Parathyroid adenoma (tissue), 2 donors: ENCODE measurements around the gene MGAT3.

Experiments used
- H2AFZ ChIP-seq: fragments of 300-600 bp; sonication (generic); one replicate; pipeline ENCODE4 v1.7.0; 2017; ENCODE audit warnings: antibody characterized with exemption, mild to moderate bottlenecking
- H3K27ac ChIP-seq: fragments of 300-600 bp; sonication (generic); one replicate; pipeline ENCODE4 v1.7.0; 2017
- H3K27me3 ChIP-seq: fragments of 300-600 bp; sonication (generic); one replicate; pipeline ENCODE4 v1.7.0; 2017; ENCODE audit warnings: low read length; ENCODE audit not compliant: control insufficient read depth, insufficient read depth
- H3K36me3 ChIP-seq: fragments of 300-600 bp; sonication (generic); one replicate; pipeline ENCODE4 v1.7.0; 2017; ENCODE audit warnings: low read length; ENCODE audit not compliant: control insufficient read depth, insufficient read depth
- H3K4me1 ChIP-seq: fragments of 300-600 bp; sonication (generic); one replicate; pipeline ENCODE4 v1.7.0; 2017; ENCODE audit warnings: control low read depth
- H3K4me2 ChIP-seq: fragments of 300-600 bp; sonication (generic); one replicate; pipeline ENCODE4 v1.7.0; 2017; ENCODE audit warnings: low read length
- H3K4me3 ChIP-seq: fragments of 300-600 bp; sonication (generic); one replicate; pipeline ENCODE4 v1.7.0; 2017; ENCODE audit warnings: low read depth, low read length
- H3K79me2 ChIP-seq: fragments of 300-600 bp; sonication (generic); one replicate; pipeline ENCODE4 v1.7.0; 2017; ENCODE audit warnings: control low read depth
- H3K9ac ChIP-seq: fragments of 300-600 bp; sonication (generic); one replicate; pipeline ENCODE4 v1.7.0; 2017; ENCODE audit warnings: mild to moderate bottlenecking
- H3K9me3 ChIP-seq: fragments of 300-600 bp; sonication (generic); one replicate; pipeline ENCODE4 v1.7.0; 2017; ENCODE audit warnings: low read length; ENCODE audit not compliant: control insufficient read depth
- CTCF ChIP-seq: fragments of 300-600 bp; sonication (generic); IDR thresholded peaks from one replicate; pipeline ENCODE4 v1.7.0; 2017; ENCODE audit warnings: antibody characterized with exemption, mild to moderate bottlenecking
- donor health status: primary hyperparathyroidism.

Gene MGAT3

GRCh38 chr22:39418696-39419095 is 38.1 kb upstream of the MGAT3 start:
- Histone ChIP-seq H3K9ac (no peak overlapping the region), H3K4me1 (no peaks in the 10 kb centered on the region), H2AFZ (no peak overlapping the region), H3K9me3 (no peaks in the 10 kb centered on the region), H3K27ac (no peak overlapping the region), H3K36me3 (no peaks in the 10 kb centered on the region), H3K27me3 (no peaks in the 10 kb centered on the region), H3K4me3 (no peak overlapping the region), H3K4me2 (no peak overlapping the region), H3K79me2 (no peaks in the 10 kb centered on the region)
- no peak for TF ChIP-seq CTCF

GRCh38 chr22:39419096-39419495 is 37.7 kb upstream of the MGAT3 start:
- Histone ChIP-seq H3K9ac (no peak overlapping the region), H3K9me3 (no peaks in the 10 kb centered on the region), H3K4me1 (no peaks in the 10 kb centered on the region), H3K27me3 (no peaks in the 10 kb centered on the region), H3K4me2 (no peak overlapping the region), H3K27ac (no peak overlapping the region), H2AFZ (no peak overlapping the region), H3K4me3 (no peak overlapping the region), H3K36me3 (no peaks in the 10 kb centered on the region), H3K79me2 (no peaks in the 10 kb centered on the region)
- TF ChIP-seq CTCF = no peak

GRCh38 chr22:39419911-39420310 is 36.9 kb upstream of the MGAT3 start:
- no peak overlapping the region for H3K4me3 ChIP-seq
- H3K27ac ChIP-seq = no peak overlapping the region
- no peaks in the 10 kb centered on the region for H3K79me2 ChIP-seq
- no peaks in the 10 kb centered on the region for H3K36me3 ChIP-seq
- no peak overlapping the region for H3K9ac ChIP-seq
- H3K4me1 ChIP-seq = no peaks in the 10 kb centered on the region
- H3K9me3 ChIP-seq = no peaks in the 10 kb centered on the region
- H3K27me3 ChIP-seq = no peaks in the 10 kb centered on the region
- H2AFZ ChIP-seq = no peak overlapping the region
- no peak for TF ChIP-seq CTCF
- no peak overlapping the region for H3K4me2 ChIP-seq

- Histone ChIP-seq H3K4me2 (no peak overlapping the region), H3K4me1 (no peaks in the 10 kb centered on the region), H3K4me3 (no peak overlapping the region), H3K36me3 (no peaks in the 10 kb centered on the region), H3K9ac (no peak overlapping the region), H3K27me3 (no peaks in the 10 kb centered on the region), H3K27ac (no peak overlapping the region), H2AFZ (no peak overlapping the region), H3K79me2 (no peaks in the 10 kb centered on the region), H3K9me3 (no peaks in the 10 kb centered on the region)
- TF ChIP-seq CTCF = no peak
Observed at GRCh38 chr22:39421691-39422090, 35.1 kb upstream of the MGAT3 start.

- Histone ChIP-seq H3K36me3 (no peaks in the 10 kb centered on the region), H2AFZ (no peak overlapping the region), H3K9ac (no peak overlapping the region), H3K4me1 (no peaks in the 10 kb centered on the region), H3K4me3 (no peak overlapping the region), H3K27me3 (no peaks in the 10 kb centered on the region), H3K27ac (no peak overlapping the region), H3K9me3 (no peaks in the 10 kb centered on the region), H3K4me2 (no peak overlapping the region), H3K79me2 (no peaks in the 10 kb centered on the region)
- no peak for TF ChIP-seq CTCF
Observed at GRCh38 chr22:39422101-39422500, 34.7 kb upstream of the MGAT3 start.
